Measurements from ENCODE around the gene SUSD4. TPM values are rescaled to one million over a fixed set of nuclear protein-coding genes. Genes with fewer than 3 reads are reported as not detected.

Gene SUSD4
- total and polyA plus RNA-seq, 2 of the 8 experiments (the other 6 are each of a cell fraction or from before 2014, with no cell fraction given) = 3.9 to 5.2 TPM

DNA sequence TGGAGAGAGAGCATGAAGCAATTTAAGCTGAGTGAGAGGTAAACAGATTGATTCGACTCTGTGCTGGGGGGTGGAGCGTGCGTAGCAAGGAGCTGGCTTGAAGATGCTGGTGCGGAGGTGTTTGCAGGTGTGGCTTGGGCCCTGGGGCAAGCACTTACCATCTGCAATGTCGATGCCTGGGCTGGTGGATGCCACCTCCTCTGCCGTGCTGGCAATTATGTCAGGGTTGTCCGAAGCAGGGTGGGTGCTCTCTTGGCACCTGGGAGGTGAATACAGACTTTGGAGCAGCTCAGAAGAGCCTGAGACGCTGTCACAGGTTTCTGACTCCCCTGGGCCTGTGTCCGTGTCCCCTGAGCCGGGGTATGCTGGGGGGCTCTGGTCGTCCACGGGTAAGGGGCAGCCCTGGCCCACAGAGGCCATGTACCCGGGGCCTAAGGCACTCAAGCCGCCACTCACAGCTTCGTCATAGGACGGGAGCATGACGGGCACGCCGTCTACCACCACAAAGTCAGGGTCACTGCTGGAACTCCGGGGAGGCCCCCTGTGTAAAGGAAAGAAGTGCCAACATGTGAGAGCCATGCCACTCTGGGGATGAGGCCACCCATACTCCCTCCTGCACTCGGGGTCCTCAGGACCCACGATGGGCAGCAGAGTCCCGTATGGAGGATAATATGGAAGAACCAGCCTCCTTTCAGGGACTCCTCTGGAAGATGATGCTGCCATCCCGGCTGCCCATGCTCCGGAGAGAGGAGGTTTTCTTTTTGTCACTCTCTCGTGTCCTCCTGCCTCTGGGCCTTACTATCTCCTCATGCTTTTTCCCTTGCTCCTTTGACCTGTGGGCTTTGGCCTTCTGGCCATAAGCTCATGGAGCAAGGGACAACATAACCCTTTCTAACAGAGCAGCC lies 140.6 kb downstream of the SUSD4 start:
- Histone ChIP-seq H3K27me3 (replicated peaks in 1 of 4; ENCODE audit: control insufficient read depth in 3 of 4, extremely low read depth in 1 of 4, insufficient read depth in 3 of 4, low read length in 3 of 4) (no peaks in the 10 kb centered on the region; a peak in 1 of 7 replicates), H3K36me3 (ENCODE audit: control insufficient read depth in 2 of 4, insufficient read depth in 4 of 4, low read length in 3 of 4) (no peaks in the 10 kb centered on the region), H3K27ac (ENCODE audit: low read depth, low read length) (no peak overlapping the region), H2BK120ac (replicated peaks; ENCODE audit: low read depth, low read length) (no peak overlapping the region), H3K18ac (ENCODE audit: extremely low read depth, low read length) (no peak overlapping the region), H3K4me3 (ENCODE audit: extremely low read depth in 1 of 4, insufficient read depth in 2 of 4, low read depth in 3 of 4, low read length in 4 of 4) (no peak overlapping the region), H3K4me1 (replicated peaks in 1 of 4; ENCODE audit: control insufficient read depth in 3 of 4, insufficient read depth in 4 of 4, low read length in 3 of 4) (no peaks in the 10 kb centered on the region), H3K56ac (replicated peaks; ENCODE audit: insufficient read length, low read depth, low read length) (no peak overlapping the region), H3K4me2 (ENCODE audit: insufficient read depth in 1 of 2, low read depth in 2 of 2, low read length in 2 of 2) (no peak overlapping the region), H2AFZ (ENCODE audit: low read length) (no peak overlapping the region), H3K23me2 (ENCODE audit: low read depth, low read length) (no peaks in the 10 kb centered on the region), H3K14ac (ENCODE audit: insufficient read length) (no peak overlapping the region), H2BK5ac (ENCODE audit: low read depth, low read length) (no peak overlapping the region), H3K23ac (ENCODE audit: insufficient read length) (no peak overlapping the region), H3K79me1 (ENCODE audit: low read depth, low read length) (no peaks in the 10 kb centered on the region), H2BK12ac (ENCODE audit: low read depth, low read length) (no peak overlapping the region), H3K4ac (replicated peaks; ENCODE audit: insufficient read length, low read depth, low read length) (no peak overlapping the region), H2BK15ac (ENCODE audit: low read length) (no peak overlapping the region), H3K9ac (replicated peaks in 1 of 4; ENCODE audit: extremely low read depth in 1 of 4, low read depth in 3 of 4, low read length in 3 of 4) (no peak overlapping the region), H4K5ac (ENCODE audit: insufficient read length, low read depth, low read length) (no peak overlapping the region), H4K8ac (ENCODE audit: extremely low read depth, insufficient read depth, low read length) (no peak overlapping the region; the same call in 1 of the 2 replicates), H3K9me3 (ENCODE audit: insufficient read depth in 2 of 2, low read depth in 1 of 2, low read length in 1 of 2) (peaks cover 10 to 12% of the 10 kb centered on the region in 2 experiments; a peak in 2 of 4 replicates), H4K20me1 (replicated peaks in 1 of 2; ENCODE audit: control insufficient read depth in 1 of 2, insufficient read depth in 2 of 2, low read length in 2 of 2) (no peaks in the 10 kb centered on the region), H3K79me2 (ENCODE audit: control insufficient read depth in 1 of 2, insufficient read depth in 2 of 2, low read length in 2 of 2) (no peaks in the 10 kb centered on the region), H4K91ac (replicated peaks; ENCODE audit: insufficient read length, low read length) (no peak overlapping the region), H2AK5ac (ENCODE audit: low read depth, low read length) (no peak overlapping the region), H2BK20ac (ENCODE audit: low read length) (no peak overlapping the region)
- DNase-seq (ENCODE audit: low read depth in 1 of 2, low spot score in 2 of 2) = no peak
- ChIA-PET POLR2A (ENCODE audit: partially characterized antibody) (no interaction called here), CTCF (ENCODE audit: partially characterized antibody) (interaction anchor here (0.9 to 1.6 kb wide), 4 partner anchors 9 to 260 kb away, joined by 3 to 6 read pairs (median 4); no protein-coding TSS in a partner anchor)
- no peak for FAIRE-seq
- 92% methylated on average over 24 of the region's 26 CpGs; no CpG with 5 or more reads in 1 of the 2 experiments for WGBS, 2 experiments (ENCODE audit: extremely low coverage in 1 of 2, insufficient coverage in 1 of 2, insufficient read length in 1 of 2, insufficient replicate concordance in 2 of 2, low coverage in 1 of 2, low lambda C conversion rate in 2 of 2, missing lambda C conversion rate in 1 of 2)
- TF ChIP-seq BCL11A (IDR thresholded peaks at IDR 0.05; ENCODE audit: low read depth in 2 of 2, low read length in 2 of 2) = no peak
- TF ChIP-seq CEBPB (IDR thresholded peaks at IDR 0.05; ENCODE audit: low read depth, low read length) = no peak
- TF ChIP-seq SAP30 (IDR thresholded peaks at IDR 0.05; ENCODE audit: insufficient read depth, insufficient replicate concordance, low read length) = no peak
- TF ChIP-seq TAF7 (optimal IDR thresholded peaks at IDR 0.05; ENCODE audit: borderline replicate concordance, low read depth, low read length) = no peak
- TF ChIP-seq POLR2AphosphoS5 (IDR thresholded peaks at IDR 0.05; ENCODE audit: low read depth, low read length) = no peak
- TF ChIP-seq BRCA1 (IDR thresholded peaks at IDR 0.05; ENCODE audit: low read depth, low read length) = no peak
- no peak for TF ChIP-seq RNF2 (IDR thresholded peaks at IDR 0.05; ENCODE audit: borderline replicate concordance, low read depth, low read length, missing control alignments, poor library complexity, severe bottlenecking)
- TF ChIP-seq EGR1 (IDR thresholded peaks at IDR 0.05; ENCODE audit: borderline replicate concordance, low read depth, low read length) = no peak
- TF ChIP-seq, protein P1, sequence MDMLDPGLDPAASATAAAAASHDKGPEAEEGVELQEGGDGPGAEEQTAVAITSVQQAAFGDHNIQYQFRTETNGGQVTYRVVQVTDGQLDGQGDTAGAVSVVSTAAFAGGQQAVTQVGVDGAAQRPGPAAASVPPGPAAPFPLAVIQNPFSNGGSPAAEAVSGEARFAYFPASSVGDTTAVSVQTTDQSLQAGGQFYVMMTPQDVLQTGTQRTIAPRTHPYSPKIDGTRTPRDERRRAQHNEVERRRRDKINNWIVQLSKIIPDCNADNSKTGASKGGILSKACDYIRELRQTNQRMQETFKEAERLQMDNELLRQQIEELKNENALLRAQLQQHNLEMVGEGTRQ (IDR thresholded peaks at IDR 0.05; ENCODE audit: low read length) = no peak
- TF ChIP-seq JUN (IDR thresholded peaks at IDR 0.05; ENCODE audit: low read depth, low read length) = no peak
- TF ChIP-seq MAFK (IDR thresholded peaks at IDR 0.05; ENCODE audit: low read depth, low read length) = no peak

All from H1 (cell line).